Thyroid gland (tissue), 4 donors: ENCODE measurements around the gene MT1HL1.

ENCODE experiments used
- CTCF ChIP-seq, 6 experiments: fragments of 200-600 bp in 3 of 6; fragments of 450-650 bp in 3 of 6; sonication (generic) in 3 of 6; IDR thresholded peaks; one replicate each; pipeline ENCODE4 v1.5.1; 2016 to 2019; ENCODE audit warnings: antibody characterized with exemption in 6 of 6, mild to moderate bottlenecking in 2 of 6, inconsistent platforms in 1 of 6, moderate library complexity in 1 of 6
- POLR2A ChIP-seq, 2 donors: fragments of 450-650 bp; IDR thresholded peaks; one replicate each; pipeline ENCODE4 v1.6.1; 2017; ENCODE audit warnings: antibody characterized with exemption in 2 of 2, mild to moderate bottlenecking in 2 of 2, moderate library complexity in 1 of 2

GRCh38 chr1:237042892-237043576 lies 38.8 kb upstream of the MT1HL1 start:
- TF ChIP-seq CTCF (IDR thresholded peaks at IDR 0.05) (no peak), POLR2A (IDR thresholded peaks at IDR 0.05) (no peak)
